Heart left ventricle (tissue), 16 donors: ENCODE results near the gene ANKRD34B. TPM values are rescaled to one million over a fixed set of nuclear protein-coding genes. Genes with fewer than 3 reads are reported as not detected.

Source experiments
- ATAC-seq, 4 donors: fragments of 200-7000 bp; cut with Tn5 transposase; one replicate each; pipeline ENCODE4 v1.9.1; 2020 to 2022; ENCODE audit warnings: moderate library complexity in 4 of 4, mild to moderate bottlenecking in 3 of 4, moderate number of reproducible peaks in 1 of 4
- DNase-seq, 5 donors: peaks; one replicate each; pipeline ENCODE4 v3.0.0-alpha.2; 2020
- H3K27ac ChIP-seq, 12 donors: fragments of 200-600 bp; sonication (generic) in 4 of 12; one replicate each; pipeline versions ENCODE4 v1.5.0 to v1.8.0; 2016 to 2022; ENCODE audit warnings: mild to moderate bottlenecking in 2 of 12
- H3K27me3 ChIP-seq, 9 donors: fragments of 200-600 bp; sonication (generic) in 2 of 9; one replicate each; pipeline versions ENCODE4 v1.5.1 to v1.8.0; 2016 to 2022; ENCODE audit warnings: mild to moderate bottlenecking in 3 of 9
- H3K36me3 ChIP-seq, 9 donors: fragments of 200-600 bp; sonication (generic) in 2 of 9; one replicate each; pipeline versions ENCODE4 v1.5.0 to v1.8.0; 2018 to 2022; ENCODE audit warnings: mild to moderate bottlenecking in 2 of 9
- H3K4me1 ChIP-seq, 12 donors: fragments of 200-600 bp; sonication (generic) in 4 of 12; one replicate each; pipeline versions ENCODE4 v1.5.0 to v1.8.0; 2016 to 2022; ENCODE audit warnings: mild to moderate bottlenecking in 3 of 12
- H3K4me3 ChIP-seq, 12 donors: fragments of 200-600 bp; sonication (generic) in 4 of 12; one replicate each; pipeline versions ENCODE4 v1.5.0 to v1.8.0; 2017 to 2022; ENCODE audit warnings: mild to moderate bottlenecking in 9 of 12, moderate library complexity in 4 of 12
- H3K9me3 ChIP-seq, 12 donors: fragments of 200-600 bp; sonication (generic) in 4 of 12; one replicate each; pipeline versions ENCODE4 v1.5.0 to v1.8.0; 2016 to 2022; ENCODE audit warnings: mild to moderate bottlenecking in 1 of 12
- POLR2A ChIP-seq, 2 donors: fragments of 450-650 bp; IDR thresholded peaks; one replicate each; pipeline ENCODE4 v1.6.1; 2017; ENCODE audit warnings: antibody characterized with exemption in 2 of 2, mild to moderate bottlenecking in 2 of 2, moderate library complexity in 2 of 2
- WGBS, 4 donors: extraction: QIAGEN DNeasy Blood & Tissue Kit in 2 of 4; methylation state at CpG; one replicate each; pipeline versions ENCODE4 v1.1.5 to v1.1.7; 2013 to 2018; 5-methylcytosine and 5-hydroxymethylcytosine counted together
- intact Hi-C, 10 donors: fragments of 100-400 bp; cut with DNase I; formaldehyde crosslinking; loops; one replicate each; pipeline versions ENCODE4 v1.11.1 to v1.14.2; 2022
- polyA plus RNA-seq, 2 donors: library from polyadenylated mRNA; stranded (reverse); fragments of 200-250 nt; gene quantifications; one replicate each; pipeline ENCODE4 v1.2.3, GENCODE V29; 2013
- total RNA-seq, 9 donors: library from RNA; depleted of rRNA in 2 of 9; stranded (reverse); fragments of >200 nt in 2 of 9; fragmentation: NEBNext Ultra II Directional in 3 of 9; extraction: Animal tissue kit (Norgen Biotek cat#: 25700) in 3 of 9; gene quantifications; one replicate each; pipeline versions ENCODE4 v1.1.0 to v1.2.4, GENCODE V29; 2016 to 2023
- TF ChIP-seq, protein P1 (sequence below), 12 donors: fragments of 200-600 bp; sonication (generic) in 4 of 12; IDR thresholded peaks; one replicate each; pipeline versions ENCODE4 v1.5.0 to v1.8.0; 2018 to 2022; ENCODE audit warnings: antibody characterized with exemption in 12 of 12, mild to moderate bottlenecking in 5 of 12
- donor health status: ischemic (EF 13 %, LVEDD 7.1; RV severe dilation, severe dysfunction).
- donor health status: healthy with polysubstance abuse.
- donor health status: DM: no; HTN: yes; CAD: no.
- donor health status: DM: no; HTN: no; CAD: no.
- donor health status: ischemic (EF 25% LVEDD 6.9; RV normal size, moderate dysfunction).
- donor health status: ischemic (EF 25% LVEDD 5.7; RV mildly dilated, moderate dysfunction).
- donor health status: healthy.
- donor health status: DM: yes; HTN: yes; CAD: no.
- donor health status: ischemic (EF 35%, LVEDD 5.7; RV mildly dilated, moderate dysfunction).
- donor health status: nonischemic (EF 11% LVEDD 7.7; RV severe dilation, severe dysfunction).
- donor health status: DM: yes; HTN: yes; CAD: no.
- donor health status: PGD.
- donor health status: ischemic (EF 29% LVEDD 5.4; RV normal size, mild dysfunction).
- donor health status: nonischemic (EF 23%, LVEDD 6.1; RV moderate dilation, normal function).

Gene ANKRD34B
- total and polyA plus RNA-seq, 11 donors: 0.09 TPM; not detected in 10

GRCh38 chr5:80592105-80592504 is 22.0 kb upstream of the ANKRD34B start:
- intact Hi-C loops: no loop called here
- ATAC-seq (no peak), DNase-seq (no peak)
- H3K4me3 ChIP-seq: no peak overlapping the region
- no peaks in the 10 kb centered on the region for H3K4me1 ChIP-seq
- no peaks in the 10 kb centered on the region for H3K36me3 ChIP-seq
- H3K27ac ChIP-seq: no peak overlapping the region
- no peak for TF ChIP-seq POLR2A (IDR thresholded peaks at IDR 0.05)
- TF ChIP-seq, protein P1, sequence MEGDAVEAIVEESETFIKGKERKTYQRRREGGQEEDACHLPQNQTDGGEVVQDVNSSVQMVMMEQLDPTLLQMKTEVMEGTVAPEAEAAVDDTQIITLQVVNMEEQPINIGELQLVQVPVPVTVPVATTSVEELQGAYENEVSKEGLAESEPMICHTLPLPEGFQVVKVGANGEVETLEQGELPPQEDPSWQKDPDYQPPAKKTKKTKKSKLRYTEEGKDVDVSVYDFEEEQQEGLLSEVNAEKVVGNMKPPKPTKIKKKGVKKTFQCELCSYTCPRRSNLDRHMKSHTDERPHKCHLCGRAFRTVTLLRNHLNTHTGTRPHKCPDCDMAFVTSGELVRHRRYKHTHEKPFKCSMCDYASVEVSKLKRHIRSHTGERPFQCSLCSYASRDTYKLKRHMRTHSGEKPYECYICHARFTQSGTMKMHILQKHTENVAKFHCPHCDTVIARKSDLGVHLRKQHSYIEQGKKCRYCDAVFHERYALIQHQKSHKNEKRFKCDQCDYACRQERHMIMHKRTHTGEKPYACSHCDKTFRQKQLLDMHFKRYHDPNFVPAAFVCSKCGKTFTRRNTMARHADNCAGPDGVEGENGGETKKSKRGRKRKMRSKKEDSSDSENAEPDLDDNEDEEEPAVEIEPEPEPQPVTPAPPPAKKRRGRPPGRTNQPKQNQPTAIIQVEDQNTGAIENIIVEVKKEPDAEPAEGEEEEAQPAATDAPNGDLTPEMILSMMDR (IDR thresholded peaks at IDR 0.05): no peak
- H3K27me3 ChIP-seq: peaks cover 0 to 5% (median 0%) of the 10 kb centered on the region in 9 donors
- no peaks in the 10 kb centered on the region for H3K9me3 ChIP-seq
- WGBS, 4 donors: 35 to 52% (median 43%) methylated on average over 1 of the region's 1 CpG

DNA sequence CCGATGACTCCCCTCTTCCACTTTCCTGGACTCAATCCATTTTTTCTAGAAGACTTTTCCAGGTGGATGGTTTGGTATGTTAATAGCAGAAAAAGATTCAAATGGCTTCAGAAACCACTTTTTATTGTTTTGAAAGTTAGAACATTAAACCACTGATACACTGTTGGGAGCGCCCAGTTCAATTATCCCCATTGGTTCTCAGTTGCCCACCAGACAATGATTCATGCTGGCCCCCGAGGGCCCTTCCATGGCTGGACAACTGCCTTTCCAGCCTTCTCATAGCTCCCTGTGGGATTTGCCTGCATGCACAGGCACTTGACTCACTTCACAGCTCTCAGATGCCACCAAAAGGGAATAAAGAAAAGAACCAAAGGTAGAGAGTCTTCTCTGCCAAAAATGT is 21.3 kb upstream of the ANKRD34B start:
- 80 to 90% (median 88%) methylated on average over 3 of the region's 3 CpGs for WGBS, 4 donors

DNA sequence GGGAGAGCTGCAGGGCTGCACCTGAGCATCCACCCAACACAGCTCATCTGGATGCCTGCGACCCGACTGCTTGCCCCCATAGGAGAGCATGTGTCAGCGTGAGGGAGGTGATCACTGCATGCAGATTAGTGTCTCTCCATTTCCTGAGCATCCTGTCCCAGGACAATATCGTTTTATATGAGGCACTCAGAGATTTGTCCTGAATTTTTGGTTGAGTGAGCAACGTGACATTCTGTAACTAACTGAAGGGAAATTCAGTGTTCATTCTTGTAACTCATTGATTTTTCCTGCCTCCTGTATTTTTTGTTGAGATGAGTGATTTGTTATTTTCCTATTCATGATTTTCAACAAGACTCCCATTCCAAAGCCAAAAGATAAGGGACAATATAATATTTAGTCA is 20.7 kb upstream of the ANKRD34B start:
- H3K9me3 ChIP-seq: no peaks in the 10 kb centered on the region
- WGBS, 4 donors: 67 to 86% (median 75%) methylated on average over 5 of the region's 5 CpGs
- intact Hi-C loops: no loop called here
- no peak overlapping the region for H3K4me3 ChIP-seq
- H3K27ac ChIP-seq: no peak overlapping the region
- ATAC-seq (no peak), DNase-seq (no peak)
- no peaks in the 10 kb centered on the region for H3K4me1 ChIP-seq
- no peaks in the 10 kb centered on the region for H3K36me3 ChIP-seq
- TF ChIP-seq, protein P1 (IDR thresholded peaks at IDR 0.05): no peak
- TF ChIP-seq POLR2A (IDR thresholded peaks at IDR 0.05): no peak
- H3K27me3 ChIP-seq: peaks cover 0 to 5% (median 0%) of the 10 kb centered on the region in 9 donors

More for the DNA sequence above, 21.3 kb upstream of the ANKRD34B start:
- H3K4me1 ChIP-seq: no peaks in the 10 kb centered on the region
- TF ChIP-seq POLR2A (IDR thresholded peaks at IDR 0.05): no peak
- TF ChIP-seq, protein P1 (IDR thresholded peaks at IDR 0.05): no peak
- H3K36me3 ChIP-seq: no peaks in the 10 kb centered on the region
- no peak for DNase-seq
- H3K4me3 ChIP-seq: no peak overlapping the region
- intact Hi-C loops: no loop called here
- peaks cover 0 to 5% (median 0%) of the 10 kb centered on the region in 9 donors for H3K27me3 ChIP-seq
- H3K9me3 ChIP-seq: no peaks in the 10 kb centered on the region
- H3K27ac ChIP-seq: no peak overlapping the region
- no peak for ATAC-seq

GRCh38 chr5:80588858-80589540 is 18.9 kb upstream of the ANKRD34B start:
- ATAC-seq: no peak
- Histone ChIP-seq H3K27me3 (peaks cover 0 to 5% (median 0%) of the 10 kb centered on the region in 9 donors), H3K4me3 (no peak overlapping the region), H3K4me1 (no peaks in the 10 kb centered on the region), H3K27ac (no peak overlapping the region), H3K36me3 (no peaks in the 10 kb centered on the region), H3K9me3 (no peaks in the 10 kb centered on the region)
- DNase-seq: no peak
- WGBS, 4 donors: 85 to 89% (median 87%) methylated on average over 8 of the region's 8 CpGs
- no peak for TF ChIP-seq POLR2A (IDR thresholded peaks at IDR 0.05)
- TF ChIP-seq, protein P1 (IDR thresholded peaks at IDR 0.05): no peak
- intact Hi-C loops: no loop called here
